AG09319 (cell line): ENCODE measurements around the gene HNF1B.
A peak's percentile ranks its signal among the peaks of the same experiment; 100 is the strongest.

ENCODE experiments used
- DNase-seq: peaks from one replicate; pipeline ENCODE4 v3.0.0-alpha.2; 2010; ENCODE audit warnings: low read depth; ENCODE audit errors: extremely low read depth
- CTCF ChIP-seq: IDR thresholded peaks from 2 replicates; pipeline ENCODE4 v1.5.1; 2011; ENCODE audit warnings: low read depth, mild to moderate bottlenecking, inconsistent platforms, low read length, moderate library complexity

The HNF1B gene

GRCh38 chr17:37702598-37702997, 42.3 kb downstream of the HNF1B start:
- peak; percentile 35 for DNase-seq
- TF ChIP-seq CTCF, result no peak

DNA sequence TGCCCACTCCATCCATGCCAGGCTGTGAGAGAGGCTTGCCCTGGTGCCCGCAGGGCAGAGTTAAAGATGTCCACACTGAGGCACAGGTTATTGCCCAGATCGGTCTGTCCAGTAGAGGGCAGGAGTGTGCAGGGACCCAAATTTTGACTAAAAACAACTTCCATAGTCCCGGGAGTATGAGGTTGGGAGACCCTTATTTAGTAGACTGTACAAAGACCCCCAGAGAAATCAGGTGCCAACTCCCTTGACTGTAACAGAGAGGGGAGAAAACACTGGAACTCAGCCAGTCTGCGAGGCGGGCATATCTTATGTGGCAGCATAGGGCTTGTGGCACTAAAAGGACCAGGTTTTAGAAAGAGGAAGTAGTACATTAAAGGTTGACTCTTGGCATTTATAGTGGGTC, 43.4 kb downstream of the HNF1B start:
- TF ChIP-seq CTCF, result peak; percentile 56
- DNase-seq, result no peak

DNA sequence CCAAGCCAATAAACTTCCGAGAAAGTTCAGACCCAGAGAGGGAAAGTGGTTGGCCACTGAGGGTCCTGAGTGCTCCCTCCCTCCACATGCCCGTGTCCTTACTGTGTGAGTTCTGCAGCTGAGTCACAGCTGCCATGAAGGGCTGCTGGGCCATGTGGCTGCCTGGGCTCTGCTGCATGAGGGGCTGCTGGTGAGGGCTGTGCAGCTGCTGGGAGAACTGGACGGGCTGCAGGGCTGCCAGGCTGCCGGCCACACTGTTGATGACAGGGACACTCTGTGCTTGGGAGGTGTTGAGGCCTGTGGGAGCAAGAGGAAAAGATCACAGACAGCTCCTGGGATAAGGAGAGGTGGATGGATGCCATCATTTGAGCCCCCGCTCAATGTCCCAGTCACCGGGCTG, 44.0 kb downstream of the HNF1B start:
- no peak for DNase-seq
- no peak for TF ChIP-seq CTCF

- no peak for TF ChIP-seq CTCF
- no peak for DNase-seq
Measured at GRCh38 chr17:37699285-37699973, 45.4 kb downstream of the HNF1B start.

DNA sequence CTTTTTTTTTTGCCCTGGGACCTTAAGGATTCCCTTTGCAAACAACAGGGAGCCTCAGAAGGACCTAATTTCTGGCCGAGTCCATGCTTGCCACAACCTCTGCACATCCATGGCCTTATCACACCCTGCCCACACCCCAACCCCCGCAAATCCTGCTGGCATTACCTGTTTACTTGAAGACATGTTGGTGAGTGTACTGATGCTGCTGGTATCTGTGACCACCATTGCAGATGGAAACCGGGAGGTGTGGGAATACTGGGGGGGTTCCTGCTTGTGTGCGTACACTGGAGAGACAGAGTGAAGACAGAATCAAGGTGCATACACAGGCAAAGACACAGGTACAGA, 46.0 kb downstream of the HNF1B start:
- TF ChIP-seq CTCF, result no peak

GRCh38 chr17:37698132-37698910, 46.5 kb downstream of the HNF1B start:
- no peak for DNase-seq
- TF ChIP-seq CTCF, result no peak

More for the DNA sequence above, 46.0 kb downstream of the HNF1B start:
- no peak for DNase-seq

GRCh38 chr17:37697381-37697780, 47.5 kb downstream of the HNF1B start:
- no peak for DNase-seq
- TF ChIP-seq CTCF, result no peak
